Measurements from ENCODE around the gene GTF2E1. TPM values are rescaled to one million over a fixed set of nuclear protein-coding genes. Genes with fewer than 3 reads are reported as not detected.
"Not testable (repeated sequence)": the region's sequence is repeated elsewhere in the genome, so short reads cannot be mapped to it uniquely, and the experiment has no call there.

GTF2E1 gene
- total and polyA plus RNA-seq, 2 donors (not counting 1 experiment from before 2014, with no cell fraction given) = 6.0 to 24.7 TPM

DNA sequence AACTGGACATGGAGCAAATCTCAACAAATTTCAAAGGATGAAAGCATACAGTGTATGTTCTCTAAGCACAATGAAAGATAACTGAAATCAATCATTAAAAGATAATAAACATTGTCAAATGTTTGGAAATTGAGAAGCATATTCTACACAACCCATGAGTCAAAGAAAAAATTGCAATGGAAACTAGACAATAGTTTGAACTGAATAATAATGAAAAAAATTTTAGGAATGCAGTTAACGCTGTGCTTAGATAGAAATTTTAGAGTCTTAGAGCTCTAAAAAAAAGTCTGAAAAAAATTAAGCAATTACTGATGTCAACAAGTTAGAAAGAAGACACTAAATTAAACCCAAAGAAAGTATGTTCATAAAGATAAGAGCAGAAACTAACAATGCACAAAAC is 15.8 kb upstream of the GTF2E1 start:
- Histone ChIP-seq H4K20me1 (ENCODE audit: control insufficient read depth, insufficient read depth, low read length, poor library complexity, severe bottlenecking) (no peaks in the 10 kb centered on the region), H3K36me3 (replicated peaks in 1 of 2; ENCODE audit: control extremely low read depth in 1 of 2, control insufficient read depth in 1 of 2, extremely low read depth in 1 of 2, insufficient read depth in 2 of 2, low read length in 1 of 2) (peaks cover 6 to 14% of the 10 kb centered on the region in 2 experiments), H3K27me3 (replicated peaks in 1 of 4; ENCODE audit: control extremely low read depth in 1 of 4, control insufficient read depth in 3 of 4, insufficient read depth in 4 of 4, low read length in 3 of 4) (no peaks in the 10 kb centered on the region), H3K27ac (ENCODE audit: low read length in 2 of 2) (no peak overlapping the region), H3K9ac (ENCODE audit: low read length) (no peak overlapping the region), H3K79me2 (ENCODE audit: control insufficient read depth, insufficient read depth, low read length) (peaks cover 4% of the 10 kb centered on the region), H3K4me2 (replicated peaks; ENCODE audit: low read depth, low read length, poor library complexity, severe bottlenecking) (no peak overlapping the region), H3K4me3 (ENCODE audit: control extremely low read depth in 1 of 5, extremely low read depth in 1 of 5, insufficient read depth in 1 of 5, low read depth in 2 of 5, low read length in 4 of 5) (no peak overlapping the region), H3K9me3 (ENCODE audit: control extremely low read depth in 1 of 3, control insufficient read depth in 2 of 3, insufficient read depth in 1 of 3, low read length in 2 of 3) (no peaks in the 10 kb centered on the region), H3K4me1 (ENCODE audit: control insufficient read depth in 2 of 2, insufficient read depth in 2 of 2, low read length in 2 of 2) (no peaks in the 10 kb centered on the region), H2AFZ (ENCODE audit: insufficient read depth, low read depth, low read length, poor library complexity, severe bottlenecking) (no peak overlapping the region)
- Mint-ChIP-seq H3K9me3 (ENCODE audit: insufficient read depth) (no peaks in the 10 kb centered on the region), H3K27me3 (no peaks in the 10 kb centered on the region), H3K4me1 (no peaks in the 10 kb centered on the region), H3K27ac (no peak overlapping the region), H3K4me3 (no peak overlapping the region)
- TF ChIP-seq EZH2 (IDR thresholded peaks at IDR 0.05; ENCODE audit: borderline replicate concordance, insufficient read depth, low read depth, low read length, poor library complexity, severe bottlenecking) = no peak
- TF ChIP-seq, protein P1, sequence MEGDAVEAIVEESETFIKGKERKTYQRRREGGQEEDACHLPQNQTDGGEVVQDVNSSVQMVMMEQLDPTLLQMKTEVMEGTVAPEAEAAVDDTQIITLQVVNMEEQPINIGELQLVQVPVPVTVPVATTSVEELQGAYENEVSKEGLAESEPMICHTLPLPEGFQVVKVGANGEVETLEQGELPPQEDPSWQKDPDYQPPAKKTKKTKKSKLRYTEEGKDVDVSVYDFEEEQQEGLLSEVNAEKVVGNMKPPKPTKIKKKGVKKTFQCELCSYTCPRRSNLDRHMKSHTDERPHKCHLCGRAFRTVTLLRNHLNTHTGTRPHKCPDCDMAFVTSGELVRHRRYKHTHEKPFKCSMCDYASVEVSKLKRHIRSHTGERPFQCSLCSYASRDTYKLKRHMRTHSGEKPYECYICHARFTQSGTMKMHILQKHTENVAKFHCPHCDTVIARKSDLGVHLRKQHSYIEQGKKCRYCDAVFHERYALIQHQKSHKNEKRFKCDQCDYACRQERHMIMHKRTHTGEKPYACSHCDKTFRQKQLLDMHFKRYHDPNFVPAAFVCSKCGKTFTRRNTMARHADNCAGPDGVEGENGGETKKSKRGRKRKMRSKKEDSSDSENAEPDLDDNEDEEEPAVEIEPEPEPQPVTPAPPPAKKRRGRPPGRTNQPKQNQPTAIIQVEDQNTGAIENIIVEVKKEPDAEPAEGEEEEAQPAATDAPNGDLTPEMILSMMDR (IDR thresholded peaks at IDR 0.05) = no peak
- POLR2A ChIA-PET = no interaction called here
- DNase-seq (no peak), ATAC-seq (ENCODE audit: low read depth) (no peak)
- intact Hi-C loops (cut with micrococcal nuclease) = no loop called here
- CTCF ChIA-PET = no interaction called here
- WGBS (ENCODE audit: insufficient coverage) = no CpG with 5 or more reads among the region's 1 CpG

DNA sequence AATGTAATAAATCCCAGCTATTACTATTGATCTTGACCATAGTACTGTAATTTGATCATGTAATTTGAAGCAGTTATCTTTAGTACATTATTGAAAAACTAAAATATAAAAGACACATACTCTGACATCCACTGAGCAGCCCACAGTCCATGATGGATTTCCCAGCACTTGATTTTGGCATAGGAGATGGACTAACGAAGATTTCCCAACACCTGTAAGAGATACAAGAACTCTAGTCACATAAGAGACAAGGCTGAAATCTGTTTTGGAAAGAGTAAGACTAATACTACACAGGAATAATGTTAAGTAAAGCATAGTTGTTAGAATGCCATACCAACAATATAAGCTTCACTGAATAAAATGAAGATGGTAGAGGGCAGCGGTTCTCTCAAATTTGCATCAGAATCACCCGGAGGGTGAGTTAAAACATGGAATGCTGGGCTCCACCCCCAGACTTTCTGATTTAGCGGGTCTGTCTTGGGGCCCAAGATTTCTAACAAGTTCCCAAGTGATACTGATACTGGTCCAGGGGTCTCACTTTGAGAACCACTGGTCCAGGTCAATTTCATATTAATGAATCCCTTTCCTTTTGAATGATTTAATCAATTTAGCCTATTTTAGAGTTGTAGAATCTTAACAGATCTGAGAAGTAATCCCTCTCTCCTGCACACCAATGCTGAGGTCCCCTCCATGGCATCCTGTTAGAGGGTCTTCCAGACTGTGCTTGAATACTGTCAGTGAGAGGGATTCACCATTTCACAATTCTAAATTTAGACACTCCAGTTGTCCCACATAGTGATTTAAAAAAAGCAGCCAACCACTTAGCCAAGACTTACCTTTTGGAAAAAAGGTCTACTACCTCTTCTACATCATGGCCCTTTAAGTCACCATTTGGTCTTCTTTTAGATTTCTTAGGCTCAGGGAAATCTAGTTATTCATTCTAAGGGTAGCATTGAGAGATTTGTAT is 11.7 kb upstream of the GTF2E1 start:
- ChIA-PET POLR2A (no interaction called here), CTCF (no interaction called here)
- Mint-ChIP-seq H3K27ac (no peak overlapping the region), H3K9me3 (ENCODE audit: insufficient read depth) (peaks cover 5% of the 10 kb centered on the region), H3K4me1 (no peaks in the 10 kb centered on the region), H3K27me3 (no peaks in the 10 kb centered on the region), H3K4me3 (no peak overlapping the region)
- TF ChIP-seq EZH2 (IDR thresholded peaks at IDR 0.05; ENCODE audit: borderline replicate concordance, insufficient read depth, low read depth, low read length, poor library complexity, severe bottlenecking) = no peak
- TF ChIP-seq, protein P1 (IDR thresholded peaks at IDR 0.05) = no peak
- Histone ChIP-seq H3K9me3 (ENCODE audit: control extremely low read depth in 1 of 3, control insufficient read depth in 2 of 3, insufficient read depth in 1 of 3, low read length in 2 of 3) (no peaks in the 10 kb centered on the region), H3K9ac (ENCODE audit: low read length) (no peak overlapping the region), H3K27me3 (replicated peaks in 1 of 4; ENCODE audit: control extremely low read depth in 1 of 4, control insufficient read depth in 3 of 4, insufficient read depth in 4 of 4, low read length in 3 of 4) (no peaks in the 10 kb centered on the region), H3K4me1 (ENCODE audit: control insufficient read depth in 2 of 2, insufficient read depth in 2 of 2, low read length in 2 of 2) (no peaks in the 10 kb centered on the region), H3K4me3 (ENCODE audit: control extremely low read depth in 1 of 5, extremely low read depth in 1 of 5, insufficient read depth in 1 of 5, low read depth in 2 of 5, low read length in 4 of 5) (no peak overlapping the region), H4K20me1 (ENCODE audit: control insufficient read depth, insufficient read depth, low read length, poor library complexity, severe bottlenecking) (no peaks in the 10 kb centered on the region), H3K79me2 (ENCODE audit: control insufficient read depth, insufficient read depth, low read length) (no peaks in the 10 kb centered on the region), H3K4me2 (replicated peaks; ENCODE audit: low read depth, low read length, poor library complexity, severe bottlenecking) (no peak overlapping the region), H2AFZ (ENCODE audit: insufficient read depth, low read depth, low read length, poor library complexity, severe bottlenecking) (no peak overlapping the region), H3K27ac (ENCODE audit: low read length in 2 of 2) (no peak overlapping the region), H3K36me3 (replicated peaks in 1 of 2; ENCODE audit: control extremely low read depth in 1 of 2, control insufficient read depth in 1 of 2, extremely low read depth in 1 of 2, insufficient read depth in 2 of 2, low read length in 1 of 2) (peaks cover 6 to 14% of the 10 kb centered on the region in 2 experiments)
- intact Hi-C loops (cut with micrococcal nuclease) = no loop called here
- DNase-seq (no peak), ATAC-seq (ENCODE audit: low read depth) (no peak)
- WGBS (ENCODE audit: insufficient coverage) = no CpG with 5 or more reads among the region's 4 CpGs

DNA sequence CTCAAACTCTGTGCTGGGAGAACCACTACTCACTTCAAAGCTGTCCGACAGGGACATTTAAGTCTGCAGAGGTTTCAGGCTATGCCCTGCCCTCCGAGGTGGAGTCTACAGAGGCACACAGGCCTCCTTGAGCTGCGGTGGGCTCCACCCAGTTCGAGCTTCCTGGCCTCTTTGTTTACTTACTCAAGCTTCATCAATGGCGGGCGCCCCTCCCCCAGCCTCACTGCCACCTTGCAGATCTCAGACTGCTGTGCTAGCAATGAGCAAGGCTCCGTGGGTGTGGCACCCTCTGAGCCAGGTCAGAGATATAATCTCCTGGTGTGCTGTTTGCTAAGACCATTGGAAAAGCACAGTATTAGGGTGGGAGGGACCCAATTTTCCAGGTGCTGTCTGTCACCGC is 4.5 kb upstream of the GTF2E1 start:
- 94% methylated on average over 6 of the region's 8 CpGs for WGBS (ENCODE audit: insufficient coverage)
- H3K9me3 ChIP-seq (ENCODE audit: control extremely low read depth in 1 of 3, control insufficient read depth in 2 of 3, insufficient read depth in 1 of 3, low read length in 2 of 3) = not testable (repeated sequence)

More for the DNA sequence above, 4.5 kb upstream of the GTF2E1 start:
- H3K4me2 ChIP-seq (replicated peaks; ENCODE audit: low read depth, low read length, poor library complexity, severe bottlenecking); H3K36me3 ChIP-seq (replicated peaks in 1 of 2; ENCODE audit: control extremely low read depth in 1 of 2, control insufficient read depth in 1 of 2, extremely low read depth in 1 of 2, insufficient read depth in 2 of 2, low read length in 1 of 2); H3K27ac ChIP-seq (ENCODE audit: low read length in 2 of 2); H3K27ac Mint-ChIP-seq; CTCF ChIA-PET; H4K20me1 ChIP-seq (ENCODE audit: control insufficient read depth, insufficient read depth, low read length, poor library complexity, severe bottlenecking); H2AFZ ChIP-seq (ENCODE audit: insufficient read depth, low read depth, low read length, poor library complexity, severe bottlenecking); ATAC-seq (ENCODE audit: low read depth); H3K9ac ChIP-seq (ENCODE audit: low read length); H3K27me3 ChIP-seq (replicated peaks in 1 of 4; ENCODE audit: control extremely low read depth in 1 of 4, control insufficient read depth in 3 of 4, insufficient read depth in 4 of 4, low read length in 3 of 4); H3K4me3 ChIP-seq (ENCODE audit: control extremely low read depth in 1 of 5, extremely low read depth in 1 of 5, insufficient read depth in 1 of 5, low read depth in 2 of 5, low read length in 4 of 5); H3K4me1 ChIP-seq (ENCODE audit: control insufficient read depth in 2 of 2, insufficient read depth in 2 of 2, low read length in 2 of 2); DNase-seq; intact Hi-C loops (cut with micrococcal nuclease); H3K27me3 Mint-ChIP-seq; POLR2A ChIA-PET; H3K4me3 Mint-ChIP-seq; H3K9me3 Mint-ChIP-seq (ENCODE audit: insufficient read depth): not testable (repeated sequence)
- H3K4me1 Mint-ChIP-seq = peaks cover 12% of the 10 kb centered on the region
- H3K79me2 ChIP-seq (ENCODE audit: control insufficient read depth, insufficient read depth, low read length) = peaks cover 13% of the 10 kb centered on the region

Data from B cell (primary cell).